Left forelimb (tissue), 1 donor: Measurements from ENCODE around the gene BHLHA15.
"Not testable (repeated sequence)": the region's sequence is repeated elsewhere in the genome, so short reads cannot be mapped to it uniquely, and the experiment has no call there.

Experiments used
- DNase-seq: peaks from one replicate; pipeline ENCODE4 v3.0.0-alpha.2; 2018; ENCODE audit warnings: low spot score

BHLHA15 gene

DNA sequence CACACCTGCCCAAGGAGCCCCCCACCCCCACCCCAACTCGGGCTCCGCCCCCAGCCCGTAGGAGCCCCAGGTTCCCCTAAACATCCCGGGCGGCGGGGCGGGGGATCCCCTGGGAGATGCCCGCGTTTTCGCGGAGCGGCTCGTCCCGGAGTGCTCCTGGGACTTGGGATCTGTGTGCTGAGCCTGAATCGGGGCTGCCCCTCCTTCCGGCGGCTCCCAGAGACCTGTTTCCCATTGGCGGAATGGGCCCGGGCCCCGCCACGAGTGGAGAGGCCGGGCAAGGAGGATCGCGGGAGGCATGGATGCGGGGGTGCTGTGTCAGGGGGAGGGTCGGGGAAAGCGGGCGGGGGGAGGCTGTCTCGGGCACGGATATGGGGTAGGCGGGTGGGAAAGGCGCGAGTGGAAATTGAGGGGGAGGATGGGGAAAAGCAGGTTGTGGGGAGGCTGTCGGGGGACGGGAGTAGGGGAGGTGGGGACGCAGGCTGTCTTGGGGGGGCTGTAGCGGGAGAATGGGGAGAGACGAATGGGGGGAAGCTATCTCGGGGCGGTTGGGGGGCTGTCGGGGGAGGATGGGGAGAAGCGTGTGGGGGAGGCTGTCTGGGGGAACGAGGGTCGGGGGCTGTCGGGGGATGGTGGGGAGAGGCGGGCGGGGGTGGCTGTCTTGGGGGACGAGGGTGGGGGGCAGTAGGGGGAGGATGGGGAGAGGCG, 572 bp upstream of the BHLHA15 start:
- no peak for DNase-seq

DNA sequence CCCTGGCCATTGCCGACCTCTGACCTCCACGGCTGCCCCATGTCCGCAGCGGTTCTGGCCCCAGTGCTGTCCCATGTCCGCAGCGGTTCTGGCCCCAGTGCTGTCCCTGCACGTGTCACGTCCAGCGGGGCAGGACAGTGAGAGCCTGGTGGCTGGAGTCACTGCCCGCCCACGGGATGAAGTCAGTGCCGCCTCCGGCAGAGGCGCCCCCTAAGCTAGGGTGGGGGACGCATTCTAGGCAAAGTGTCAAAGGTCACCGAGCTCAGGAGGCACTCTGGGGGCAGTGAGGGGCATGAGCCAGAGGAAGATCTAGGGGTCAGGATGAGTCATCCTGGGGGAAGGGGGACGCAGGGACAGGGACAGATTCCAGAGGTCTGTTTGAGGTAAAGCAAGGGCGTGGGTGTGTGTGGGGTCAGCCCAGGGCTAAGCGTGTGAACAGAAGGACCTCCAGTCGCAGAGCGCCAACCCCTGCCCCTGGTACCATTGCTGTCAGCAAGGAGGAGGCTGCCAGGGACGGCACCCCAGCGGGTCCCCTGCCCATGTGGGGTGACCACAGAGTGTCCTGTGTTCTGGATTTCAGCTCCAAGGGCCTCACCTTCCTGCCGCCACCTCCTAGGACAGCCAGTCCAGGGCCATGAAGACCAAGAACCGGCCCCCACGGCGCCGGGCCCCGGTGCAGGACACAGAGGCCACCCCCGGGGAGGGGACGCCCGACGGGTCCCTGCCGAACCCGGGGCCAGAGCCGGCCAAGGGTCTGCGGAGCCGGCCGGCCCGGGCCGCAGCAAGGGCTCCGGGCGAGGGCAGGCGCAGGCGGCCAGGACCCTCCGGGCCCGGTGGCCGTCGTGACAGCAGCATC, 665 bp downstream of the BHLHA15 start:
- no peak for DNase-seq

DNA sequence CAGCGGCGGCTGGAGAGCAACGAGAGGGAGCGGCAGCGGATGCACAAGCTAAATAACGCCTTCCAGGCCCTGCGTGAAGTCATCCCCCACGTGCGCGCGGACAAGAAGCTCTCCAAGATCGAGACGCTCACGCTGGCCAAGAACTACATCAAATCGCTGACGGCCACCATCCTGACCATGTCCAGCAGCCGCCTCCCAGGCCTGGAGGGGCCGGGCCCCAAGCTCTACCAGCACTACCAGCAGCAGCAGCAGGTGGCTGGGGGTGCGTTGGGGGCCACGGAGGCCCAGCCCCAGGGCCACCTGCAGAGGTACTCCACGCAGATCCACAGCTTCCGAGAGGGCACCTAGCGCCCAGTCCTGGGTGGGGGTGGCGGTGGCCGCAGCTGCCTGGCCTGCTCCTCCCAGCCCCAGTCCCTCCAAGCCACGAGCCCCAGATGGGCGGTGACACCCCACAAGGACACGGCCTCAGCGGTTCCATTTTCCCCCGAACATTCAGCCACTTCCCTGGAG, 1.3 kb downstream of the BHLHA15 start:
- no peak for DNase-seq

DNA sequence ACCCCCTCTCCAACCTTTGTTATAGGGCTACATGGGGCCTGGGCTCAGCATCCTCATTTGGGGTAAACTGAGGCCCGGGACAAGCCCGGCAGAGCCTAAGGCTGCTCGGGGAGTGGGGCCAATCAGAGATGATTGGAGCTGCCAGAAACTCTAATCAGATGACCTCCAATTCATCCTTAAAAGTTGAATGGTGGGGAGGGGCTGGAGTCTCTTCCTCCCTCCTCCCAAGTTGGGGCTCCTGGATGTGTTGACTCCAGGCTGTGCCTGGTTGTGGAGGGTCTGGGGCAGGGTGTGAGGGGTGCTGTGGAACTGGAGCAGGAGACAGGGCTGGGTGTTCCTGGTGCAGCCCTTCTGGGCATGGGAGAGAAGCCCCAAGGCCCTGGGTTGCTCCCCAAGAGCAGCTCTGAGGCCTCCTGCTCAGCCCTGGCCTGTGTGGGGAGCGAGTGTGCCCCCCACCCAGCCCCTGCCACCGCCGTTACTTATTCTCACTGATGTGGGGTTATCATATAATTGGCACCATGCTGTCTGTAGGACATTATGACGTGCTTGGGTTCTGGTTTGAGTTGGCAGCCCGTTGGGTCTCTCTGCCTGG, 2.2 kb downstream of the BHLHA15 start:
- no peak for DNase-seq

DNA sequence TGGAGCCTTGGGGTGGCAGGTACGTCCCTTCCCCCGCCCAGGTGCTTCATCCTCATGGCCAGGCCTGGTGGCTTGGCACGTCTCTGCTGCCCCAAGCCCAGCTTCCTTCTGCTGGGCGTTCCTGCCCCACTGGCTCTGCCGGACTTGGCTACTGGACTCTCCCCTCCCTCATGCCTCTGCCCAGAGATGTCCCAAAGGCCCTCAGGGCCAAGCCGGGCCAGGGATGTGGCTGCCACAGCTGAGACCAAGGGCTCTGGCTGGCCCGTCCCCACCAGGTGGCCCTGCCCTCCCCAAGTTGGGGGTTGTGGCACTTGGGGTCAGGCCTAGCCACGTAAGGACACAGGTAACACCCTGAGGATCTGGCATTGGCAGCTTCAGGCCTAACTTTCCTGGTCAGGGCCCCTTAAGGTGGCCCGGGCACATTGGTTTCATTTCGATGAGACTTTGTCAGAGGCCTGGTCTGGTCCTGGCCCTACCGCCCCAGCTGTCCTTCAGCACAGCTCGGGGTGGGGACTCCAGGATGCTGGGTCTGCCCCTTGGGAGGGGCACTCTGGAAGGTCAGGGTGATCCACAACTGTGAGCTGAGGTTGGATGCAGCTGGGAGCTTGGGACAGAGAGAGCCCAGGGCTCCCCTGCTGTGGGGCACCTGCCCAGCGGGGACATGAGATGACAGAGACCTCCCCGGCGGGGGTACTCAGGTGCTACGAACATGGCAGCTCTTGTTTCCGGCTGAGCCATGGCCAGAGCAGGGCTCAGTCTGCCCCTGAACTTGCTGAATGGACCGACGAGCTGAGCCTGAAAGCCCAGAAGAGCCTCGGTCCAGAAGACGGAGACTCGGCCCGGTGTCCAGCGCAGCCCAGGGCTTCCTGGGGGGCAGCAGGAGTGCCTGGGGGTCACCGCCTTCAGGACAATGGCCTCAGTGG, 2.9 kb downstream of the BHLHA15 start:
- DNase-seq = no peak

DNA sequence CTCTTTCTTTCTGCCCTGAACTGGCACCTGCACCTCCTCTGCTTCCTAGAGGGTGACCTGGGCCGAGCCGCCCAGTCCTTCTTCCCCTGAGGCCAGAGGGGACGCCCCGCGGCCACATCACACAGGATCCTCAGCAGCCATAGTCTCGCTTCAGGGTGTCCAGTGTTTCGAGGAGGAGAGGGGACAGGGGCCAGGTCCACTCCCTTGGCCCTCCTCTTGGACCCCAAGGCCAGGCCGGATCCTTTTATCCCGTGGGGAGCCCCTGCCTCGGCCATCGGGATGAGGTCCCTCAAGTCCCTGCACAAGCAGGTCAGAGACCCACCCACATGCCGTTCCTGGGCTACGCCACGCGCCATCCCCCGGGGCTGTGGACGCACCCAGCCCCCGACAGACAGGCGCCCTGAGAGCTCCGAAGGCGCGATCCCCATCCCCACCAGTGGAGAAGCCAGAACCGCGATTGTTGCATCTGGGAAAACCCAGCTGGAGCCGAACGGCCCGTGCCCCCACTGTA, 3.6 kb downstream of the BHLHA15 start:
- no peak for DNase-seq

DNA sequence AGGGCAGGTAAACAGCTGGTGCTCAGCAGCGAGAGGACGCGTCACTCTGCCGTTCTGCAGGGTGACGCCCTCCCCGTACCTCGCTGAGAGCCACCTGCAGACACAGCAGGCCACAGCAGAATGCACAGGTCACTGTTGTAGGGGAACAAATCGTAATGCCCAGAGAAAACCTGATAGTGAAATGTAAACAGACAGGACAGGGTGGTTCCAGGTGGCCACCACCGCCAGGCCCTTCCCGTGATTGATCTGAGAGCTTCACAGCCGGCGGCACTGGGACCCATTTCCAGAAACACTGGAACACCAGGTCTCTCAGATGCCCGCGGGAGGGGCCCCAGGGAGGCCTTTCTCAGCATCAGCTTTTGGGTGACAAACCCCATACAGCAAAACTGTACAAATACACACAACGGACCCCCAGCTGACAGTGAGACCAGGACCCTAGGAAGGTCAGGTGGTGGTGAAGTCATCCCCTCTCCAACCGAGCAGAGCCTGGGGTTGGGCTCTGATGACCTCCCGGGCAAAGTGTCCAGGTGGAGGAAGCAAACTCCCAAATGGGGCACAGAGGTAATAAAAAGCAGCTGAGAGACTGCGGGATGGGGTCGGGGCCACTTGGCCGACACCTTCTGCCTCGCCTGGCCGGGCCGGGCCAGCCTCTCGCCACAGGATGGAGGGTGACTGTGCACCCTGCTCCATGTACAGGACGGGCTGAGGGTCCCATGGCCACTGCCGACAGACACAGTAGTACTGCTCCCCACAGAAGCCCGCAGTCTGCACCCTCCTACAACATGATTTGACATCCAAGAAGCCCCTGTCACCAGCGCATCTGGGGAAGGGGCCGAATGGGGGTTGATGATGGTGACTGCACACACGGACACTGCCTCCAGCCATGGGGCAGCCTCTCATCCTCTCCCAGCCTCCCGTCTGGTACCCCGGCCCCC, 4.6 kb downstream of the BHLHA15 start:
- no peak for DNase-seq

DNA sequence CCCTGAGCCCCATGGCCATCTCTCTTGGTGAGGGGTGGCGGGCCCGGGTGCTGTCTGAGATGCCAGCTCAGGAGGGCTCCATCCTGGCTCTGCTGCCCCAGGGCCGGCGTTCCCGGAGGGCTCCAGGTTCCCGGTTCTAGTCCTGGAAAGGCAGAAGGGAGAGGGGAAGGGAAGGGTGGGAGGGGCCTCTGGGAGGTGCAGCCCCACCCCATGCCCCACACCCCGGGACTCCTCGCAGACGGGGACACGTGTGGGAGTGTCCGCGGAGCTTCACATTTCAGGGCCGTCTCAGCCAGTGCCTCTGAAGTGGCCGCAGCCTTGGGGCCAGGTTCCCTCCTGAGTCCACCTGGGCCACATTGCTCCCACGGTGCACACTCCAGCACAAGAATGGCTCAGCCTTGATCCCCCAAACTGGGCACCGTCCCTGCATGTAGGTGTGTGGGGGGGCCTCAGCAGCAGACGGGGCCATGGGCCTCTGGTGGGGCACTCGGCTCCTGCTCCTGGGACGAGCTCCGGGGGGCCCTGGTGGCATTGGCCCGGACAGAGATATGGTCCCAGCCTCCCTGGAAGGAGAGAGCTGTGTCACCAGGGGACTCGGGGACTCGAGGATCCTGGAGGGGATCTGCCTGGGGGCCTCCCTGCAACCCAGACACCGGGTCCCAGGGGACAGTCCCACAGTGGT, 5.8 kb downstream of the BHLHA15 start:
- no peak for DNase-seq

DNA sequence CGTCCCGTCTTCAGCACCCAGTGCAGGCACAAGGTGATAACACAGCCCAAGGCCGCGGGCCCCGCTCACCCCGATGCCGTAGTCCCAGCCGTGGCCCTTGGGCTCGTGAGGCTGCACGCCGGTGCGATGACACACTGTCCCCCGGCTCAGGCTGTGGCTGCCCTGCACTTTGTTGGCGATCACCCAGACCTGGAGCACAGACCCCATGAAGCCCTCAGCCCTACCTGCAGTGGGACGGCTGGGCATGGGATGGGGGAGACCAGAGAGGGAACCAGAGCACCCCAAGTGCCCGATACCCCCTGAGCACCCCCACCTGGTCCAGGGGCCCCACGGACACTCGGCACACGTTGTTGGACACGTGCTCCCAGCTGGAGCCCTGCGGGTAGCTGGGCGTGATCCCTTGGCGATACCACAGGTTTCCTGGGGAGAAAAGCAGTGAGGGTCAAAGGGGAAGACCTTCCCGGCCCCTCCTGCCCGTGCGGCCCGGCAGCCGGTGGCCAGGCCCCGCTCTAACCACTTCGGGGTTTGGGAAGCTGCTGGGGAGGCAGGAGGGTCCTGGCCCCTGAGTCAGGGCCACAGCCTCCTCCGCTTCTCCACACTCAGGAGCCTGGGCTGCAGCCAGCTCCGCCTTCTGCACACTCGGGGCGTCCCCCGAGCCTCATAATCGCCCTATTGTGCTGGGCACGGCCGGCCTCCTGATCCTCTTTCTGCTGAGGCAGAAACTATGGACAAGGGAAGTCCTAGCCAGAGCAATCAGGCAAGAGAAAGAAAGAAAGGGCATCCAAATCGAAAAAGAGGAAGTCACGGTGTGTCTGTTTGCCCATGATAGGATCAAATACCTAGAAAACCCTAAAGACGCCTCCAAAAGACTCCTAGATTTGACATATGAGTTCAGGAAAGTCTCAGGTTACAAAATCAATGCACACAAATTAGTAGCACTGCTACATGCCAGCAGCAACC, 6.7 kb downstream of the BHLHA15 start:
- no peak for DNase-seq

DNA sequence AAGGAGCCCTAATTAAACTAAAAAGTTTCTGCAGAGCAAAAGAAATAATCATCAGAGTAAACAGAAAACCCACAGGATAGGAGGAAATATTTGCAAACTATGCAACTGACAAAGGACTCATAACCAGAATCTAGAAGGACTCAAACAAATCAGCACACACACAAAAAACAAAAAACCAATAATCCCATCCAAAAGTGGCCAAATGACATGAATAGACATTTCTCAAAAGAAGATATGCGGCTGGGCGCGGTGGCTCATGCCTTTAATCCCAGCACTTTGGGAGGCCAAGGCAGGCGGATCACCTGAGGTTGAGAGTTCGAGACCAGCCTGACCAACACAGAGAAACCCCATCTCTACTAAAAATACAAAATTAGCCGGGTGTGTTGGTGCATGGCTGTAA, 8.1 kb downstream of the BHLHA15 start:
- not testable (repeated sequence) for DNase-seq

DNA sequence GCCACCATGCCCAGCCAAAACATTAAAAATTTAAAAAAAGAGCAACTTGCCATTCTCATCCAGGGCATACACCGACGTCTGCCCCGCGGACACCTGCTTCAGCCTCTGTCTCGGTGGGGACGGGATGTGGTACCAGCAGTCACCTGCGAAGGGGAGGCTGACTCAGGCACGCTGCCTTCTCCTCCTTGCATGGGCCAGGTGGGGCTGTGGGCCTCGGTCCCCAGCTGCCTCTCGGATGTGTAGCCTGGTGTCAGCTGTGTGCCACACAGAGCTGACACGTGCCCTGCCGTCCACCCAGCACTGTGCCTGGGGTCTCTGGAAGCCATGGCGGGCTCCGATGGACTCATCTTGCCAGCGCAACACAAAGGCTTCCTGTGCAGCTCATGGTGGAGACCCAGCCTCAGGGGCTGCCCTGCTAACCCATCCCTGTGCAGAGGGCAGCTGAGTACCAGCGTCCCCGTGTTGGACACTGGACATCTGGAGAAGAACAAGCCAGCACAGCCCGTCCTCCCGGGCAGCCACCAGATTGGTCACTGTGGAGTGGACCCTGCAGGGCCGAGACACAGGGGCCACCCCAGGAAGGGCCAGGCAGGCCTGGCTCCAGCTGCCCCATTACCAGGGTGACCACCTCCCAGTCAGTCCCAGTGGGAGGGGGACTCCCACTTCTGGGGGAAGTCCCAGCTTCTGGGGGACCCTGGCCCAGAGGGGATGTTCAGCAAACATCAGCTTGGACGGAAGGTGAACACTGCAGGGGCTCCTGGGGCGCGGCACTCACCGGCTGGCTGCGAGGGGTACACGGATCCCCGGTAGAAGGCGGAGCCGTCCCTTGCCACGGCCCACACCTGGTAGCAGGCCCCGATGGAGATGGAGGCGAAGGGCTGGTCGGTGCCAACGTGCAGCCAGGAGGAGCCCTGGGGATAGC, 10.6 kb downstream of the BHLHA15 start:
- no peak for DNase-seq

DNA sequence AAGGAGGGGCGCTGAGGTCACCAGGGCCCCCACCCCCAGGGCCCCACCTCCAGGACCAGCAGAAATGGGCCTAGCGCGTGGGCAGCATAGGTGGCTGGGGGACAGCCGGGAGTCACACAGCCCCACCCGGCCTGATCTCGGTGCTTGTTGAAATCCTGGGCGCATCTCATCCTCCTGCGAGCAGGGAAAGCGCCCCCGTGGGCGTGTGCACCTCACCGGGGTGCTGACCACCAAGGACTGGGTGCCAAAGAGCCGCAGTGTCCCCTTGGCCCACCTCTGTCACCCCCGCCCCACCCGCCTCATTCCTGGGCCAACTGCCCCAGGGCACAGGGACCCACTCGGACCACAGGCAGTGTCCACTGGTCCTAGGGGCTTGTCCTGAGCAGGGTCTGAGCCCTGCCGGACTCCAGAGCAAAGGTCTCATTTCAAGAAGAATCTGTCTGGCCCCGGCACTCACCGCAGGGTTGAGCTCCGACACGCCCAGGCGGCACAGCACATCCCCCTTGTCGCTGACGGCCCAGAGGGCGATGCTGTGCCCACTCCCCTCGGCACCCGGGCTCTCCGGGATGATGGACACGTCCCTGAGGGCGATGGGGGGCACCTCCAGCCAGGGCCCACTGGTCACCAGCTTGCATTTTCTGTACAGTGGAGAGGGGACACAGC, 11.4 kb downstream of the BHLHA15 start:
- no peak for DNase-seq

DNA sequence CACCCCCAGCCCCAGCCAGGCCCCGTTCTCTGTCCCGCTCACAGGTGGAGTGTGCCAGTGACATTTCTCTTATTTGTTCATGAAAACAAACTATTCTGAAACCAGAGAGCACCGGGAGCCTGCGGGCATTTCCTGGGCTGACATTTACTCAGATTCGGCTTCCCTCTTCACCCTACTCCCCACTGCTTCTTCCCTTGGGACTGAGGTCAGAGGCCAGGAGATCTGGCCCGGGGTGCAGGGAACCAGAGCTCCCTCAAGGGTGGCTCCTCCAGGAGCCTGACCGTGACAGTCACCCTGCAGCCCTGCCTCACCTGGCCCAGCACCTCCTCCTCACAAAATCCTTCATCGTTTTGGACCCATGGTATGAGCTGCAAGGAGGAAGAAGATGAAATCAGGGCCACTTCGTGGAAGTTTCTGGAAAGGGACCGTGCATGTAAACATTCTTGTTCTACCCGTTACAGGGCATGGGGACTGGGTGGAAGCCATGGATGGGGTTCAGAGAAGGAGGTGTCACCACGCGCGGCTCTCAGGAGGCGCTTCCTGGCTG, 12.2 kb downstream of the BHLHA15 start:
- no peak for DNase-seq

DNA sequence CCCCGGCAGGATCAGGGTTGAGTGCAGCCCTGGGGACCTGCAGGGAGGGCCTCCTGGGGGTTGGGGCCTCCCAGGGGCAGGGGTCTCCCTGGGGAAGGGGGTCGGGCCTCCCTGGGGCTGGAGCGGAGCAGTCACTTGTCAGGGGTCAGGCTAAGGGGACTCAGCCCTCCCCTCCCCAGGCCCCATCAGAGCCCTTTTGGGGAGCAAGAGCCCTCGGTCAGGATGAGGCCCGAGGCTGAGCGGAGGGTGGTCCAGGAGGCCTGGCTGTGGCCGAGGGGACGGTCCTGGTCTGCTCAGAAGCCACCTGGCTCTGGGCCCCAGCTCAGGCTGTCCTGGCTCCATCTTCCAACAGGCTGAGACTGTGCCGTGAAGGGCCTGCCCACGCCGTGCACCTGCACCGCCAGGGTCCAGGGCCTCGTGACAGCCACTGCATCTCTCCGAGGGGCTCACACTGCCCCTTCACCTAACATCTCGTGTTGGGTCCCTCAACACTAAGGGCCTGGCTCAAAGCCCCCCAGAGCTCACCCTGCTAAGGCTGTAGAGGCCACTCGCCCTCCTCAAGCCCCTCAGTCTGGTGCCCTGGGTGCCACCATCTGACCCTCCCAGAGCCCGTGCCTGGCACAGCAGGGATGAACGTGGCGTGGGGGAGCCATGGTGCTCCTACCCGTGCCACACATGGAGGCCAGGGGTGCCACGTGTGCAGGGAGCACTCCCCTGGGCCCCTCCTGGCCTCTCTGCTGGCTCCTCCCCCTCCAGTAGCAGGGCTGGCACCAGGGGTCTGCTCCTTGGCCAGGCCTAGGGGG, 12.9 kb downstream of the BHLHA15 start:
- no peak for DNase-seq

DNA sequence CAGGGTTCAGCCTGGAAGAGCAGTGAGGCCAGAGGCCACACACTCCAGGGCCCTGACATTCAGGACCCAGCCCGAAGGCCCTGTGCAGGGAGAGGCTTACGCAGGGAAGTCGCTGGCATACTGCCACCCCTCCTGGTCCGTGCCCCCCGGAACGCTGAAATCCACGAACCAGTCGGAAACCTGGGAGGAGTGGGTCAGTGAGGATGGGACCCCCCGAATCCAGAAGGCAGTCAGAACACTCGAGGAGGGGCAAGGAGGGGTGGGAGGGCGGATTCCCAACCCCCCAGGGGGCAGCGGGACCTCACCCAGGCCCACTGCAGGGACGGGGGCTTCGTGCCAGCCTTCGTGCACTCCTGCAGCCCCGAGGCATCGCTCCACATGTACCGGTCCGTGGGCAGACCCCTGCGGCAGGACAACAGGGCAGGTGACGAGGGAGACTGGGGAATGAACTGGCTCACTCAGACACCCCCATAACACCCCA, 13.5 kb downstream of the BHLHA15 start:
- DNase-seq = no peak
